K562 (cell line): ENCODE results near the gene NDUFA6.

ENCODE experiments used
- CTCF ChIP-seq, 3 experiments: IDR thresholded peaks in 2 of 3; conservative IDR thresholded peaks in 1 of 3; 2 replicates each; pipeline ENCODE4 v1.5.1; 2011 to 2012; ENCODE audit warnings: low read length in 3 of 3, mild to moderate bottlenecking in 3 of 3, control low read depth in 2 of 3, improper control_type of control experiment in 1 of 3, inconsistent platforms in 1 of 3, low read depth in 1 of 3, mixed read lengths in 1 of 3, moderate library complexity in 1 of 3; ENCODE audit not compliant: insufficient read depth in 2 of 3
- DDX20 ChIP-seq: fragments of 450-650 bp; IDR thresholded peaks from 2 replicates; pipeline ENCODE4 v1.6.1; 2016; ENCODE audit warnings: missing genetic modification characterization, low read depth, mild to moderate bottlenecking, missing compliant biosample characterization, moderate library complexity
- ELF4 ChIP-seq: fragments of 450-650 bp; formaldehyde crosslinking; IDR thresholded peaks from 2 replicates; pipeline ENCODE4 v1.4.0; 2022; ENCODE audit warnings: missing genetic modification characterization
- L3MBTL2 ChIP-seq: fragments of 450-650 bp; IDR thresholded peaks from 2 replicates; pipeline ENCODE4 v1.6.1; 2016; ENCODE audit warnings: mild to moderate bottlenecking, moderate library complexity
- YBX1 ChIP-seq: fragments of 450-650 bp; IDR thresholded peaks from 2 replicates; pipeline ENCODE4 v1.7.1; 2016; ENCODE audit warnings: mild to moderate bottlenecking
- ZBED1 ChIP-seq: IDR thresholded peaks from 2 replicates; pipeline ENCODE4 v1.6.1; 2014
- ZZZ3 ChIP-seq: fragments of 450-650 bp; IDR thresholded peaks from 2 replicates; pipeline ENCODE4 v1.6.1; 2016; ENCODE audit warnings: antibody characterized with exemption, mild to moderate bottlenecking, moderate library complexity

- TF ChIP-seq CTCF (IDR thresholded peaks at IDR 0.05 in 2 of 3, conservative IDR thresholded peaks at IDR 0.05 in 1 of 3; ENCODE audit: insufficient read depth in 2 of 3, low read depth in 1 of 3, low read length in 3 of 3) (peak; percentile 16 to 35 (median 32); a peak in 4 of 6 replicates), ELF4 (CRISPR knock-in tag) (no peak), L3MBTL2 (no peak), DDX20 (tag) (no peak), YBX1 (no peak), ZZZ3 (no peak), ZBED1 (no peak)
These were observed 24.1 kb upstream of the NDUFA6 start for GRCh38 chr22:42114721-42115120.
